ENCODE measurements around the gene PLSCR1.
"Not testable (repeated sequence)": the region's sequence is repeated elsewhere in the genome, so short reads cannot be mapped to it uniquely, and the experiment has no call there.

PLSCR1 gene

GRCh38 chr3:146542179-146542578 lies 2.2 kb downstream of the PLSCR1 start:
- FAIRE-seq = no peak
- no peak for TF ChIP-seq POLR2A (IDR thresholded peaks at IDR 0.05; ENCODE audit: low read depth, low read length)
- no peak for TF ChIP-seq TAF1 (IDR thresholded peaks at IDR 0.05; ENCODE audit: low read depth, low read length)
- no peak for TF ChIP-seq POLR2AphosphoS5 (IDR thresholded peaks at IDR 0.05; ENCODE audit: low read depth, low read length)
- TF ChIP-seq PAX5 (IDR thresholded peaks at IDR 0.05; ENCODE audit: insufficient read depth, low read length, severe bottlenecking) = no peak
- TF ChIP-seq SPI1 (IDR thresholded peaks at IDR 0.05; ENCODE audit: low read depth, low read length) = no peak
- TF ChIP-seq POU2F2 (IDR thresholded peaks at IDR 0.05; ENCODE audit: low read depth, low read length) = no peak
- no peak for DNase-seq (ENCODE audit: insufficient read length, low spot score)

GRCh38 chr3:146540978-146541377 lies 3.4 kb downstream of the PLSCR1 start:
- no peak for DNase-seq (ENCODE audit: insufficient read length, low spot score)
- TF ChIP-seq POLR2AphosphoS5 (IDR thresholded peaks at IDR 0.05; ENCODE audit: low read depth, low read length) (no peak), POU2F2 (IDR thresholded peaks at IDR 0.05; ENCODE audit: low read depth, low read length) (no peak), PAX5 (IDR thresholded peaks at IDR 0.05; ENCODE audit: insufficient read depth, low read length, severe bottlenecking) (no peak)
- peak; percentile 45 for FAIRE-seq

- FAIRE-seq (no peak), DNase-seq (ENCODE audit: insufficient read length, low spot score) (no peak)
- TF ChIP-seq POLR2A (IDR thresholded peaks at IDR 0.05; ENCODE audit: low read depth, low read length) = no peak
- TF ChIP-seq POLR2AphosphoS5 (IDR thresholded peaks at IDR 0.05; ENCODE audit: low read depth, low read length) = no peak
- TF ChIP-seq SPI1 (IDR thresholded peaks at IDR 0.05; ENCODE audit: low read depth, low read length) = 0 out of 2 replicates have a peak, but pooled peaks have one; percentile 7
- TF ChIP-seq PAX5 (IDR thresholded peaks at IDR 0.05; ENCODE audit: insufficient read depth, low read length, severe bottlenecking) = no peak
These were observed 4.2 kb downstream of the PLSCR1 start for GRCh38 chr3:146540236-146540635.

- FAIRE-seq = no peak
- TF ChIP-seq POLR2A (IDR thresholded peaks at IDR 0.05; ENCODE audit: low read depth, low read length) (no peak), POU2F2 (IDR thresholded peaks at IDR 0.05; ENCODE audit: low read depth, low read length) (no peak), POLR2AphosphoS5 (IDR thresholded peaks at IDR 0.05; ENCODE audit: low read depth, low read length) (no peak), TAF1 (IDR thresholded peaks at IDR 0.05; ENCODE audit: low read depth, low read length) (no peak)
- DNase-seq (ENCODE audit: insufficient read length, low spot score) = no peak
These were observed 5.1 kb downstream of the PLSCR1 start for GRCh38 chr3:146539315-146539714.

GRCh38 chr3:146537603-146538002 lies 6.8 kb downstream of the PLSCR1 start:
- FAIRE-seq (no peak), DNase-seq (ENCODE audit: insufficient read length, low spot score) (no peak)
- no peak for TF ChIP-seq POLR2AphosphoS5 (IDR thresholded peaks at IDR 0.05; ENCODE audit: low read depth, low read length)

GRCh38 chr3:146536681-146537080 lies 7.7 kb downstream of the PLSCR1 start:
- TF ChIP-seq PAX5 (IDR thresholded peaks at IDR 0.05; ENCODE audit: insufficient read depth, low read length, severe bottlenecking) = no peak
- FAIRE-seq (no peak), DNase-seq (ENCODE audit: insufficient read length, low spot score) (no peak)

- no peak for FAIRE-seq
- TF ChIP-seq TAF1 (IDR thresholded peaks at IDR 0.05; ENCODE audit: low read depth, low read length) (no peak), PAX5 (IDR thresholded peaks at IDR 0.05; ENCODE audit: insufficient read depth, low read length, severe bottlenecking) (no peak), SPI1 (IDR thresholded peaks at IDR 0.05; ENCODE audit: low read depth, low read length) (no peak), POLR2A (IDR thresholded peaks at IDR 0.05; ENCODE audit: low read depth, low read length) (no peak), POLR2AphosphoS5 (IDR thresholded peaks at IDR 0.05; ENCODE audit: low read depth, low read length) (no peak), POU2F2 (IDR thresholded peaks at IDR 0.05; ENCODE audit: low read depth, low read length) (no peak)
- DNase-seq (ENCODE audit: insufficient read length, low spot score) = no peak
These were observed 12.0 kb downstream of the PLSCR1 start for GRCh38 chr3:146532406-146532805.

GRCh38 chr3:146530609-146531008 lies 13.8 kb downstream of the PLSCR1 start:
- no peak for DNase-seq (ENCODE audit: insufficient read length, low spot score)
- TF ChIP-seq POLR2A (IDR thresholded peaks at IDR 0.05; ENCODE audit: low read depth, low read length) (no peak), TAF1 (IDR thresholded peaks at IDR 0.05; ENCODE audit: low read depth, low read length) (no peak), PAX5 (IDR thresholded peaks at IDR 0.05; ENCODE audit: insufficient read depth, low read length, severe bottlenecking) (no peak)
- no peak for FAIRE-seq

- FAIRE-seq (no peak), DNase-seq (ENCODE audit: insufficient read length, low spot score) (no peak)
- TF ChIP-seq SPI1 (IDR thresholded peaks at IDR 0.05; ENCODE audit: low read depth, low read length) (no peak), TAF1 (IDR thresholded peaks at IDR 0.05; ENCODE audit: low read depth, low read length) (no peak), PAX5 (IDR thresholded peaks at IDR 0.05; ENCODE audit: insufficient read depth, low read length, severe bottlenecking) (no peak), POLR2A (IDR thresholded peaks at IDR 0.05; ENCODE audit: low read depth, low read length) (no peak), POLR2AphosphoS5 (IDR thresholded peaks at IDR 0.05; ENCODE audit: low read depth, low read length) (no peak), POU2F2 (IDR thresholded peaks at IDR 0.05; ENCODE audit: low read depth, low read length) (no peak)
These were observed 15.4 kb downstream of the PLSCR1 start for GRCh38 chr3:146529021-146529420.

- TF ChIP-seq PAX5 (IDR thresholded peaks at IDR 0.05; ENCODE audit: insufficient read depth, low read length, severe bottlenecking) (no peak), TAF1 (IDR thresholded peaks at IDR 0.05; ENCODE audit: low read depth, low read length) (no peak), POLR2AphosphoS5 (IDR thresholded peaks at IDR 0.05; ENCODE audit: low read depth, low read length) (no peak), SPI1 (IDR thresholded peaks at IDR 0.05; ENCODE audit: low read depth, low read length) (no peak), POLR2A (IDR thresholded peaks at IDR 0.05; ENCODE audit: low read depth, low read length) (no peak), POU2F2 (IDR thresholded peaks at IDR 0.05; ENCODE audit: low read depth, low read length) (no peak)
- FAIRE-seq (no peak), DNase-seq (ENCODE audit: insufficient read length, low spot score) (no peak)
These were observed 19.4 kb downstream of the PLSCR1 start for GRCh38 chr3:146524961-146525360.

GRCh38 chr3:146523531-146523930 lies 20.9 kb downstream of the PLSCR1 start:
- TF ChIP-seq POU2F2 (IDR thresholded peaks at IDR 0.05; ENCODE audit: low read depth, low read length) (no peak), TAF1 (IDR thresholded peaks at IDR 0.05; ENCODE audit: low read depth, low read length) (no peak), POLR2A (IDR thresholded peaks at IDR 0.05; ENCODE audit: low read depth, low read length) (no peak), PAX5 (IDR thresholded peaks at IDR 0.05; ENCODE audit: insufficient read depth, low read length, severe bottlenecking) (no peak), SPI1 (IDR thresholded peaks at IDR 0.05; ENCODE audit: low read depth, low read length) (no peak), POLR2AphosphoS5 (IDR thresholded peaks at IDR 0.05; ENCODE audit: low read depth, low read length) (no peak)
- FAIRE-seq = no peak
- no peak for DNase-seq (ENCODE audit: insufficient read length, low spot score)

- not testable (repeated sequence) for DNase-seq (ENCODE audit: insufficient read length, low spot score); FAIRE-seq
These were observed 21.9 kb downstream of the PLSCR1 start for GRCh38 chr3:146522174-146523158.
